ENCODE measurements around the gene EPO.

GRCh38 chr7:100673302-100673941, 46.8 kb upstream of the EPO start, which contains the start of gene GNB2:
- TF ChIP-seq CTCF (conservative IDR thresholded peaks at IDR 0.05) (no peak), EZH2 (IDR thresholded peaks at IDR 0.05; ENCODE audit: low read depth) (no peak)
